H9 (cell line): ENCODE measurements around the gene HLA-F. TPM values are rescaled to one million over a fixed set of nuclear protein-coding genes. Genes with fewer than 3 reads are reported as not detected.

Experiments
- DNase-seq: peaks from one replicate; pipeline ENCODE4 v3.0.0-alpha.2; 2017
- H2AFZ ChIP-seq: one replicate; pipeline ENCODE4 v1.6.1; 2013; ENCODE audit warnings: mild to moderate bottlenecking, low read length, control low read depth, moderate library complexity
- H2AK5ac ChIP-seq: 2 replicates; pipeline ENCODE4 v1.6.1; 2013; ENCODE audit warnings: low read length, control low read depth, mixed read lengths; ENCODE audit not compliant: insufficient read length
- H2BK120ac ChIP-seq: one replicate; pipeline ENCODE4 v1.6.1; 2013; ENCODE audit warnings: low read depth, mild to moderate bottlenecking, low read length, control low read depth, inconsistent platforms; ENCODE audit not compliant: poor library complexity, severe bottlenecking
- H2BK12ac ChIP-seq: 2 replicates; pipeline ENCODE4 v1.6.1; 2013; ENCODE audit warnings: low read length, control low read depth, mixed read lengths, low read depth; ENCODE audit not compliant: insufficient read length
- H2BK15ac ChIP-seq: 2 replicates; pipeline ENCODE4 v1.6.1; 2013; ENCODE audit warnings: low read depth, low read length, control low read depth
- H2BK20ac ChIP-seq: one replicate; pipeline ENCODE4 v1.6.1; 2013; ENCODE audit warnings: low read depth, mild to moderate bottlenecking, low read length, control low read depth, inconsistent platforms; ENCODE audit not compliant: poor library complexity, severe bottlenecking
- H2BK5ac ChIP-seq: 2 replicates; pipeline ENCODE4 v1.6.1; 2013; ENCODE audit warnings: low read length, control low read depth, mixed read lengths; ENCODE audit not compliant: insufficient read length
- H3K14ac ChIP-seq: 2 replicates; pipeline ENCODE4 v1.6.1; 2013; ENCODE audit warnings: low read length, control low read depth; ENCODE audit not compliant: insufficient read depth
- H3K18ac ChIP-seq: 2 replicates; pipeline ENCODE4 v1.6.1; 2013; ENCODE audit warnings: low read depth, mild to moderate bottlenecking, mixed read lengths, low read length, control low read depth; ENCODE audit not compliant: insufficient read length
- H3K23ac ChIP-seq: 2 replicates; pipeline ENCODE4 v1.6.1; 2013; ENCODE audit warnings: low read length, control low read depth, mixed read lengths, low read depth; ENCODE audit not compliant: insufficient read length
- H3K23me2 ChIP-seq: 2 replicates; pipeline ENCODE4 v1.6.1; 2013; ENCODE audit warnings: low read depth, mild to moderate bottlenecking, mixed read lengths, low read length, control low read depth; ENCODE audit not compliant: insufficient read length, poor library complexity, severe bottlenecking
- H3K27ac ChIP-seq: 2 replicates; pipeline ENCODE4 v1.5.1; 2013; ENCODE audit warnings: low read length, control low read depth, mixed read lengths, low read depth; ENCODE audit not compliant: insufficient read length
- H3K27me3 ChIP-seq: 2 replicates; pipeline ENCODE4 v1.6.1; 2013; ENCODE audit warnings: low read length, control low read depth, inconsistent platforms; ENCODE audit not compliant: insufficient read depth
- H3K4ac ChIP-seq: 2 replicates; pipeline ENCODE4 v1.6.1; 2013; ENCODE audit warnings: low read depth, mild to moderate bottlenecking, control low read depth, inconsistent platforms, low read length, moderate library complexity
- H3K4me1 ChIP-seq: 2 replicates; pipeline ENCODE4 v1.6.1; 2013; ENCODE audit warnings: low read length, control low read depth, inconsistent platforms; ENCODE audit not compliant: insufficient read depth
- H3K4me2 ChIP-seq: 2 replicates; pipeline ENCODE4 v1.6.1; 2013; ENCODE audit warnings: low read length, control low read depth, mixed read lengths; ENCODE audit not compliant: insufficient read length, insufficient read depth
- H3K56ac ChIP-seq: 2 replicates; pipeline ENCODE4 v1.6.1; 2013; ENCODE audit warnings: low read depth, mild to moderate bottlenecking, mixed read lengths, low read length, control low read depth; ENCODE audit not compliant: insufficient read length
- H3K79me1 ChIP-seq: 2 replicates; pipeline ENCODE4 v1.6.1; 2013; ENCODE audit warnings: low read depth, mild to moderate bottlenecking, moderate library complexity, low read length, control low read depth, inconsistent platforms; ENCODE audit not compliant: insufficient read depth, poor library complexity, severe bottlenecking
- H3K79me2 ChIP-seq: 2 replicates; pipeline ENCODE4 v1.6.1; 2013; ENCODE audit warnings: low read length, control low read depth, inconsistent platforms; ENCODE audit not compliant: insufficient read depth
- H3K9ac ChIP-seq: 2 replicates; pipeline ENCODE4 v1.6.1; 2013; ENCODE audit warnings: low read length, control low read depth, mixed read lengths; ENCODE audit not compliant: insufficient read length; ENCODE audit errors: extremely low read depth
- H3K9me3 ChIP-seq: one replicate; pipeline ENCODE4 v1.6.1; 2013; ENCODE audit warnings: low read depth, low read length, inconsistent platforms; ENCODE audit not compliant: control insufficient read depth
- H3T11ph ChIP-seq: one replicate; pipeline ENCODE4 v1.6.1; 2013; ENCODE audit warnings: mild to moderate bottlenecking, low read length, control low read depth, inconsistent platforms
- H4K20me1 ChIP-seq: one replicate; pipeline ENCODE4 v1.6.1; 2013; ENCODE audit not compliant: control insufficient read depth, insufficient read length, insufficient read depth
- H4K5ac ChIP-seq: 2 replicates; pipeline ENCODE4 v1.6.1; 2013; ENCODE audit warnings: low read depth, mild to moderate bottlenecking, mixed read lengths, low read length, control low read depth; ENCODE audit not compliant: insufficient read length
- H4K8ac ChIP-seq: replicated peaks from 2 replicates; pipeline ENCODE4 v1.6.1; 2013; ENCODE audit warnings: low read length, control low read depth, mixed read lengths, low read depth; ENCODE audit not compliant: insufficient read length
- H4K91ac ChIP-seq: 2 replicates; pipeline ENCODE4 v1.6.1; 2013; ENCODE audit warnings: low read depth, mild to moderate bottlenecking, moderate library complexity, mixed read lengths, low read length, control low read depth; ENCODE audit not compliant: insufficient read length
- H3K27ac Mint-ChIP-seq, 3 experiments: 2 replicates in 2 of 3; 3 replicates in 1 of 3; pipeline ENCODE4 v1.8.0; 2020 to 2021; ENCODE audit warnings: mixed read lengths in 3 of 3, mild to moderate bottlenecking in 1 of 3, moderate library complexity in 1 of 3
- H3K27me3 Mint-ChIP-seq: 2 replicates; pipeline ENCODE4 v1.8.0; 2021; ENCODE audit warnings: low read depth, mild to moderate bottlenecking, moderate library complexity, mixed read lengths
- H3K36me3 Mint-ChIP-seq, 3 experiments: 2 replicates in 2 of 3; 3 replicates in 1 of 3; pipeline ENCODE4 v1.8.0; 2020 to 2021; ENCODE audit warnings: low read depth in 3 of 3, mixed read lengths in 3 of 3; ENCODE audit not compliant: insufficient read depth in 1 of 3
- H3K4me1 Mint-ChIP-seq, 2 experiments: 2 replicates each; pipeline ENCODE4 v1.8.0; 2020; ENCODE audit warnings: mixed read lengths in 2 of 2
- H3K4me3 Mint-ChIP-seq, 2 experiments: 2 replicates in 1 of 2; 3 replicates in 1 of 2; pipeline ENCODE4 v1.8.0; 2020 to 2021; ENCODE audit warnings: mild to moderate bottlenecking in 2 of 2, mixed read lengths in 2 of 2, moderate library complexity in 1 of 2
- H3K9me3 Mint-ChIP-seq, 2 experiments: 2 replicates in 1 of 2; 3 replicates in 1 of 2; pipeline ENCODE4 v1.8.0; 2020; ENCODE audit warnings: mild to moderate bottlenecking in 2 of 2, mixed read lengths in 2 of 2, moderate library complexity in 1 of 2
- WGBS: extraction: QIAGEN DNeasy Blood & Tissue Kit; methylation state at CpG from one replicate; pipeline ENCODE4 v1.1.7; 2013; ENCODE audit warnings: missing lambda C conversion rate, low lambda C conversion rate, mixed read lengths; ENCODE audit not compliant: insufficient read length; ENCODE audit errors: extremely low coverage; 5-methylcytosine and 5-hydroxymethylcytosine counted together
- total RNA-seq: library from RNA; stranded (reverse); gene quantifications from 2 replicates; pipeline ENCODE4 v1.2.1, GENCODE V29; 2021
- TF ChIP-seq, protein P1 (sequence below): fragments of 200-600 bp; sonication (generic); conservative IDR thresholded peaks from 3 replicates; pipeline ENCODE4 v1.8.0; 2021; ENCODE audit warnings: antibody characterized with exemption, mild to moderate bottlenecking

Gene HLA-F
- total RNA-seq, 1 experiment from 2014 or later: 7.4 TPM

DNA sequence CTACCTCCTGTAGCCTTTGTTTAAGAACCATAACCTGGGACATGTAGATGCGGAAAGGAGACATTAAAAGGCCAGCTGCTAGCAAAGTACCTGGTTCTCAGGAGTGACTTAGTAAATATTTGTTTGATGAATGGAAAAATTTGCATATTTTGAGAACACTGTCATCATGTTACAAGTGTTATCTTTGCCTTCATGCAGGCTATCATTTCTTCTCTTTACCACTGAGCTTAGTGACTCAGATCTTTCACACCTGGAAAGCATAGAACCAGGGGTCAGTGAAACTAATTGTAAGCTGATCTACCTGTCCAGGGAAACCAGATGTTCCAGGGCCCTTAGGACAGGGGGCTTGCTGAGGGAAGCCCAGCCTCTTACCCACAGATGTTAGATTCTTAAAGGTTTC lies 47.7 kb upstream of the HLA-F start:
- Mint-ChIP-seq H3K36me3 (peaks cover 1 to 9% (median 5%) of the 10 kb centered on the region in 3 experiments; a peak in 5 of 7 replicates), H3K27ac (peak overlapping the region in 1 of 3 experiments; percentile 52; a peak in 1 of 7 replicates), H3K4me1 (peaks cover 27 to 35% of the 10 kb centered on the region in 2 experiments), H3K9me3 (peaks cover 0 to 2% of the 10 kb centered on the region in 2 experiments; a peak in 2 of 5 replicates), H3K27me3 (peaks cover 2% of the 10 kb centered on the region; the same call in 1 of the 2 replicates), H3K4me3 (no peak overlapping the region)
- no peak overlapping the region for H3K18ac ChIP-seq
- H4K5ac ChIP-seq: no peak overlapping the region
- no peak overlapping the region for H2BK5ac ChIP-seq
- no peaks in the 10 kb centered on the region for H3K79me1 ChIP-seq
- no peak overlapping the region for H4K91ac ChIP-seq
- TF ChIP-seq, protein P1, sequence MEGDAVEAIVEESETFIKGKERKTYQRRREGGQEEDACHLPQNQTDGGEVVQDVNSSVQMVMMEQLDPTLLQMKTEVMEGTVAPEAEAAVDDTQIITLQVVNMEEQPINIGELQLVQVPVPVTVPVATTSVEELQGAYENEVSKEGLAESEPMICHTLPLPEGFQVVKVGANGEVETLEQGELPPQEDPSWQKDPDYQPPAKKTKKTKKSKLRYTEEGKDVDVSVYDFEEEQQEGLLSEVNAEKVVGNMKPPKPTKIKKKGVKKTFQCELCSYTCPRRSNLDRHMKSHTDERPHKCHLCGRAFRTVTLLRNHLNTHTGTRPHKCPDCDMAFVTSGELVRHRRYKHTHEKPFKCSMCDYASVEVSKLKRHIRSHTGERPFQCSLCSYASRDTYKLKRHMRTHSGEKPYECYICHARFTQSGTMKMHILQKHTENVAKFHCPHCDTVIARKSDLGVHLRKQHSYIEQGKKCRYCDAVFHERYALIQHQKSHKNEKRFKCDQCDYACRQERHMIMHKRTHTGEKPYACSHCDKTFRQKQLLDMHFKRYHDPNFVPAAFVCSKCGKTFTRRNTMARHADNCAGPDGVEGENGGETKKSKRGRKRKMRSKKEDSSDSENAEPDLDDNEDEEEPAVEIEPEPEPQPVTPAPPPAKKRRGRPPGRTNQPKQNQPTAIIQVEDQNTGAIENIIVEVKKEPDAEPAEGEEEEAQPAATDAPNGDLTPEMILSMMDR: no peak
- H3K27ac ChIP-seq: no peak overlapping the region
- H3K9ac ChIP-seq: no peak overlapping the region
- H3K4me2 ChIP-seq: no peak overlapping the region
- H3T11ph ChIP-seq: no peak overlapping the region
- H3K56ac ChIP-seq: no peak overlapping the region
- no peak overlapping the region for H3K4ac ChIP-seq
- H2BK20ac ChIP-seq: no peak overlapping the region
- peaks cover 2% of the 10 kb centered on the region; the same call in 1 of the 2 replicates for H3K4me1 ChIP-seq
- no peaks in the 10 kb centered on the region for H3K23me2 ChIP-seq
- no peak overlapping the region for H2BK12ac ChIP-seq
- no peaks in the 10 kb centered on the region for H3K79me2 ChIP-seq
- WGBS: no CpG with 5 or more reads among the region's 1 CpG
- H2BK120ac ChIP-seq: no peak overlapping the region
- no peak for DNase-seq
- H2AK5ac ChIP-seq: no peak overlapping the region
- no peak overlapping the region for H2BK15ac ChIP-seq
- H3K14ac ChIP-seq: no peak overlapping the region; the same call in 1 of the 2 replicates
- H4K8ac ChIP-seq: no peak overlapping the region
- H4K20me1 ChIP-seq: no peaks in the 10 kb centered on the region
- no peak overlapping the region for H2AFZ ChIP-seq
- no peaks in the 10 kb centered on the region for H3K9me3 ChIP-seq
- H3K27me3 ChIP-seq: no peaks in the 10 kb centered on the region
- no peak overlapping the region for H3K23ac ChIP-seq
